Caco-2 (cell line): Measurements from ENCODE around the gene PROSER2. TPM values are rescaled to one million over a fixed set of nuclear protein-coding genes. Genes with fewer than 3 reads are reported as not detected.

Experiments
- BruUV-seq: library from RNA; stranded (reverse); fragments of 400-500 nt; replicated peaks from 2 replicates; lab custom pipeline; 2021; lab: Mats Ljungman, UMichigan
- CTCF ChIA-PET: fragments of 300-600 bp; sonication (Branson Sonifier 250); formaldehyde crosslinking; loops from one replicate; lab custom pipeline; 2022; ENCODE audit warnings: antibody characterized with exemption; lab: Charles Lee
- POLR2A ChIA-PET: fragments of 300-600 bp; sonication (Branson Sonifier 250); formaldehyde crosslinking; loops from one replicate; lab custom pipeline; 2022; ENCODE audit warnings: antibody characterized with exemption; lab: Charles Lee
- DNase-seq, 2 experiments: peaks; one replicate each; pipeline versions ENCODE4 v3.0.0 to v3.0.0-alpha.2; 2020 to 2022
- H3K27me3 ChIP-seq: replicated peaks from 2 replicates; pipeline ENCODE4 v1.6.0; 2011; ENCODE audit warnings: low read length; ENCODE audit not compliant: control insufficient read depth, insufficient read depth
- H3K36me3 ChIP-seq: 2 replicates; pipeline ENCODE4 v1.5.1; 2011; ENCODE audit warnings: low read length; ENCODE audit not compliant: control insufficient read depth, insufficient read depth
- H3K4me1 ChIP-seq: fragments of 250-450 bp; sonication (Bioruptor Pico); 2 replicates; pipeline ENCODE4 v1.5.1; 2020; ENCODE audit warnings: mild to moderate bottlenecking
- H3K4me3 ChIP-seq: 2 replicates; pipeline ENCODE4 v1.5.1; 2011; ENCODE audit warnings: low read depth, mild to moderate bottlenecking, control low read depth, low read length
- H3K9me3 ChIP-seq: fragments of 250-450 bp; sonication (Bioruptor Pico); 2 replicates; pipeline ENCODE4 v1.5.1; 2020; ENCODE audit warnings: mild to moderate bottlenecking, moderate library complexity
- H3K27ac Mint-ChIP-seq: one replicate; pipeline ENCODE4 v1.8.0; 2022; ENCODE audit warnings: mixed read lengths; ENCODE audit not compliant: unreplicated experiment
- H3K27me3 Mint-ChIP-seq: one replicate; pipeline ENCODE4 v1.8.0; 2022; ENCODE audit warnings: mixed read lengths; ENCODE audit not compliant: insufficient read depth, unreplicated experiment
- H3K36me3 Mint-ChIP-seq: one replicate; pipeline ENCODE4 v1.8.0; 2022; ENCODE audit warnings: mild to moderate bottlenecking, mixed read lengths; ENCODE audit not compliant: insufficient read depth, unreplicated experiment
- H3K4me1 Mint-ChIP-seq: one replicate; pipeline ENCODE4 v1.8.0; 2022; ENCODE audit warnings: low read depth, mixed read lengths; ENCODE audit not compliant: unreplicated experiment
- H3K4me3 Mint-ChIP-seq: one replicate; pipeline ENCODE4 v1.8.0; 2022; ENCODE audit warnings: mild to moderate bottlenecking, moderate library complexity, mixed read lengths; ENCODE audit not compliant: unreplicated experiment
- H3K9me3 Mint-ChIP-seq: one replicate; pipeline ENCODE4 v1.8.0; 2022; ENCODE audit warnings: mixed read lengths; ENCODE audit not compliant: unreplicated experiment
- CTCF ChIP-seq, 2 experiments: fragments of 200-600 bp in 1 of 2; IDR thresholded peaks; 1 replicate in 1 of 2; 2 replicates in 1 of 2; pipeline versions ENCODE4 v1.5.1 to v1.8.0; 2011 to 2022; ENCODE audit warnings: antibody characterized with exemption in 1 of 2, control low read depth in 1 of 2, inconsistent platforms in 1 of 2, low read depth in 1 of 2, low read length in 1 of 2, mild to moderate bottlenecking in 1 of 2, moderate library complexity in 1 of 2; ENCODE audit not compliant: insufficient read depth in 1 of 2, severe bottlenecking in 1 of 2, unreplicated experiment in 1 of 2
- intact Hi-C: fragments of 100-400 bp; cut with micrococcal nuclease; formaldehyde crosslinking; loops from one replicate; pipeline ENCODE4 v1.10.0; 2022; ENCODE audit not compliant: unreplicated experiment
- total RNA-seq: library from RNA; stranded (reverse); gene quantifications from 2 replicates; pipeline ENCODE4 v1.2.3, GENCODE V29; 2022

The PROSER2 gene
- total RNA-seq, 1 experiment from 2014 or later = 134 TPM

- no peaks in the 10 kb centered on the region for H3K27me3 Mint-ChIP-seq
Measured at GRCh38 chr10:11835061-11835460, 11.9 kb downstream of the PROSER2 start.

DNA sequence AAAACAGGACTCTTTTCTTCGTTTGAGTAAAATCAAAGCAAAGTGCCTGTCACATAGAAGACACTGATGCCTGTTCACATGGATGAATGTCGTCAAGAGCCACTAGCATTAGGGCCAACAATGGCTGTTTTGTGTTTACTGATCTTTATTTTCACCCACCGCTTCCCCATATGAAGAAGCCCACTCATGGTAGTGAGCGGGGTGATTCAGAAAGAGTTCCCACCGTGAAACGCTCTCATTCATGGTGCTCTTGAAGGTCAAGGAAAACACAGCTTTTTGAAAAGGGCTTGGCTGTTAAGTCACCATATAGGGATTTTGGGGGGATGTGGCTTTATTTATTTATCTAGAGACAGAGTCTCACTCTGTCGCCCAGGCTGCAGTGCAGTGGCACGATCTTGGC lies 12.5 kb downstream of the PROSER2 start:
- Mint-ChIP-seq H3K36me3 (peaks cover 91% of the 10 kb centered on the region), H3K27ac (no peak overlapping the region), H3K9me3 (no peaks in the 10 kb centered on the region), H3K4me1 (peaks cover 63% of the 10 kb centered on the region), H3K4me3 (no peak overlapping the region), H3K27me3 (no peaks in the 10 kb centered on the region)
- Histone ChIP-seq H3K27me3 (no peaks in the 10 kb centered on the region), H3K4me3 (no peak overlapping the region), H3K4me1 (peaks cover 64% of the 10 kb centered on the region), H3K9me3 (no peaks in the 10 kb centered on the region), H3K36me3 (no peaks in the 10 kb centered on the region; the same call in 1 of the 2 replicates)
- intact Hi-C loops = no loop called here
- CTCF ChIA-PET = interaction anchor here (0.6 kb wide), 1 partner anchor 108 kb away, joined by 3 read pairs; no protein-coding TSS in a partner anchor
- BruUV-seq = no TSS peak
- DNase-seq = no peak
- TF ChIP-seq CTCF (IDR thresholded peaks at IDR 0.05; ENCODE audit: insufficient read depth in 1 of 2, low read depth in 1 of 2, low read length in 1 of 2, severe bottlenecking in 1 of 2, unreplicated experiment in 1 of 2) = no peak
- POLR2A ChIA-PET = no interaction called here

More at GRCh38 chr10:11835061-11835460, 11.9 kb downstream of the PROSER2 start:
- H3K4me1 Mint-ChIP-seq = peaks cover 61% of the 10 kb centered on the region
- H3K27me3 ChIP-seq = no peaks in the 10 kb centered on the region
- intact Hi-C loops = no loop called here
- peaks cover 67% of the 10 kb centered on the region for H3K4me1 ChIP-seq
- no peaks in the 10 kb centered on the region for H3K9me3 Mint-ChIP-seq
- peaks cover 87% of the 10 kb centered on the region for H3K36me3 Mint-ChIP-seq
- POLR2A ChIA-PET = no interaction called here
- BruUV-seq = no TSS peak
- DNase-seq = no peak
- no peak for TF ChIP-seq CTCF (IDR thresholded peaks at IDR 0.05; ENCODE audit: insufficient read depth in 1 of 2, low read depth in 1 of 2, low read length in 1 of 2, severe bottlenecking in 1 of 2, unreplicated experiment in 1 of 2)
- no peak overlapping the region for H3K4me3 ChIP-seq
- CTCF ChIA-PET = no interaction called here
- H3K9me3 ChIP-seq = no peaks in the 10 kb centered on the region
- peak overlapping the region; percentile 9 for H3K4me3 Mint-ChIP-seq
- peak overlapping the region; percentile 39 for H3K27ac Mint-ChIP-seq
- no peaks in the 10 kb centered on the region; the same call in 1 of the 2 replicates for H3K36me3 ChIP-seq

GRCh38 chr10:11837372-11838161 lies 14.4 kb downstream of the PROSER2 start:
- Mint-ChIP-seq H3K4me3 (peak overlapping the region; percentile 10), H3K27me3 (no peaks in the 10 kb centered on the region), H3K9me3 (no peaks in the 10 kb centered on the region), H3K27ac (peak overlapping the region; percentile 54), H3K4me1 (peaks cover 66% of the 10 kb centered on the region), H3K36me3 (peaks cover 93% of the 10 kb centered on the region)
- no peak for DNase-seq
- intact Hi-C loops = no loop called here
- H3K4me3 ChIP-seq = no peak overlapping the region
- H3K27me3 ChIP-seq = no peaks in the 10 kb centered on the region
- TF ChIP-seq CTCF (IDR thresholded peaks at IDR 0.05; ENCODE audit: insufficient read depth in 1 of 2, low read depth in 1 of 2, low read length in 1 of 2, severe bottlenecking in 1 of 2, unreplicated experiment in 1 of 2) = no peak
- H3K9me3 ChIP-seq = no peaks in the 10 kb centered on the region
- ChIA-PET CTCF (interaction anchor here (0.7 kb wide), 1 partner anchor 37 kb away, joined by 3 read pairs; no protein-coding TSS in a partner anchor), POLR2A (no interaction called here)
- H3K36me3 ChIP-seq = no peaks in the 10 kb centered on the region; the same call in 1 of the 2 replicates
- H3K4me1 ChIP-seq = peaks cover 60% of the 10 kb centered on the region
- BruUV-seq = no TSS peak
